ENCODE results near the gene OR2M3.

DNA sequence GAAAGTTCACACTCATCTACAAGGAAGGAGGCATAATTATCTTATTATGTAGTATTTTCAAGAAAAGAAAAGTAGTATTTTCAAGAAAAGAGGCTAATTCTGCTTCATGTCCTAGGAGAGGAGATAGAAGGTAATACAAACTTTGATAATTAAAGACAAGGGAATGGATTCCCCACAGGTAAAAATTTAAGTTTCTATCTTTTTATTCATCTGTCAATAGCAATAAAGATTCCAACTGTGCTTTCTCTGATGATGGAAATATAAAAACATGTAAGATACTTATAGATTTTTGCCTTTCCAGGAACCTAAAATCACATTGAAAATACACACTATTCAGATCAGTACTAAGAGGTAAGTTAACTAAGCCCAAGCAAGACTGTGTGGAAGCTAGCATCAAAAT lies 22.5 kb upstream of the OR2M3 start, which contains the start of gene OR2M2:
- TF ChIP-seq, protein P1, sequence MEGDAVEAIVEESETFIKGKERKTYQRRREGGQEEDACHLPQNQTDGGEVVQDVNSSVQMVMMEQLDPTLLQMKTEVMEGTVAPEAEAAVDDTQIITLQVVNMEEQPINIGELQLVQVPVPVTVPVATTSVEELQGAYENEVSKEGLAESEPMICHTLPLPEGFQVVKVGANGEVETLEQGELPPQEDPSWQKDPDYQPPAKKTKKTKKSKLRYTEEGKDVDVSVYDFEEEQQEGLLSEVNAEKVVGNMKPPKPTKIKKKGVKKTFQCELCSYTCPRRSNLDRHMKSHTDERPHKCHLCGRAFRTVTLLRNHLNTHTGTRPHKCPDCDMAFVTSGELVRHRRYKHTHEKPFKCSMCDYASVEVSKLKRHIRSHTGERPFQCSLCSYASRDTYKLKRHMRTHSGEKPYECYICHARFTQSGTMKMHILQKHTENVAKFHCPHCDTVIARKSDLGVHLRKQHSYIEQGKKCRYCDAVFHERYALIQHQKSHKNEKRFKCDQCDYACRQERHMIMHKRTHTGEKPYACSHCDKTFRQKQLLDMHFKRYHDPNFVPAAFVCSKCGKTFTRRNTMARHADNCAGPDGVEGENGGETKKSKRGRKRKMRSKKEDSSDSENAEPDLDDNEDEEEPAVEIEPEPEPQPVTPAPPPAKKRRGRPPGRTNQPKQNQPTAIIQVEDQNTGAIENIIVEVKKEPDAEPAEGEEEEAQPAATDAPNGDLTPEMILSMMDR (IDR thresholded peaks at IDR 0.05) = no peak
- no peak for TF ChIP-seq POLR2A (IDR thresholded peaks at IDR 0.05)
